H1 (cell line): ENCODE results near the gene RALA. TPM values are rescaled to one million over a fixed set of nuclear protein-coding genes. Genes with fewer than 3 reads are reported as not detected.

Experiments
- SAP30 ChIP-seq: fragments of 300-600 bp; sonication (generic); IDR thresholded peaks from 2 replicates; pipeline ENCODE4 v1.7.1; 2012; ENCODE audit warnings: low read length, moderate library complexity, mild to moderate bottlenecking, inconsistent platforms; ENCODE audit not compliant: insufficient read depth, insufficient replicate concordance
- polyA plus RNA-seq, 7 experiments: library from polyadenylated mRNA; depleted of rRNA in 3 of 7; stranded (reverse) in 5 of 7; unstranded in 2 of 7; fragments of >200 nt in 5 of 7; fragments of 200-250 nt in 2 of 7; gene quantifications; 1 replicate in 5 of 7; 2 replicates in 1 of 7; 4 replicates in 1 of 7; pipeline versions ENCODE4 v1.2.1 to v1.2.3, GENCODE V29; 2011 to 2013; ENCODE audit warnings: missing spikeins in 2 of 7, mixed read lengths in 2 of 7
- total RNA-seq: library from RNA; stranded (reverse); fragmentation: NEBNext Ultra II Directional; extraction: Animal tissue kit (Norgen Biotek cat#: 25700); gene quantifications from 2 replicates; pipeline ENCODE4 v1.2.1, GENCODE V29; 2021
- TF ChIP-seq, protein P1 (sequence below): fragments of 300-600 bp; sonication (generic); IDR thresholded peaks from 2 replicates; pipeline ENCODE4 v1.7.1; 2012; ENCODE audit warnings: low read length, moderate library complexity, mild to moderate bottlenecking, inconsistent platforms; ENCODE audit not compliant: insufficient replicate concordance

RALA gene
- total and polyA plus RNA-seq, 2 of the 8 experiments (the other 6 are each of a cell fraction or from before 2014, with no cell fraction given) = 24.1 to 72.8 TPM

- TF ChIP-seq, protein P1, sequence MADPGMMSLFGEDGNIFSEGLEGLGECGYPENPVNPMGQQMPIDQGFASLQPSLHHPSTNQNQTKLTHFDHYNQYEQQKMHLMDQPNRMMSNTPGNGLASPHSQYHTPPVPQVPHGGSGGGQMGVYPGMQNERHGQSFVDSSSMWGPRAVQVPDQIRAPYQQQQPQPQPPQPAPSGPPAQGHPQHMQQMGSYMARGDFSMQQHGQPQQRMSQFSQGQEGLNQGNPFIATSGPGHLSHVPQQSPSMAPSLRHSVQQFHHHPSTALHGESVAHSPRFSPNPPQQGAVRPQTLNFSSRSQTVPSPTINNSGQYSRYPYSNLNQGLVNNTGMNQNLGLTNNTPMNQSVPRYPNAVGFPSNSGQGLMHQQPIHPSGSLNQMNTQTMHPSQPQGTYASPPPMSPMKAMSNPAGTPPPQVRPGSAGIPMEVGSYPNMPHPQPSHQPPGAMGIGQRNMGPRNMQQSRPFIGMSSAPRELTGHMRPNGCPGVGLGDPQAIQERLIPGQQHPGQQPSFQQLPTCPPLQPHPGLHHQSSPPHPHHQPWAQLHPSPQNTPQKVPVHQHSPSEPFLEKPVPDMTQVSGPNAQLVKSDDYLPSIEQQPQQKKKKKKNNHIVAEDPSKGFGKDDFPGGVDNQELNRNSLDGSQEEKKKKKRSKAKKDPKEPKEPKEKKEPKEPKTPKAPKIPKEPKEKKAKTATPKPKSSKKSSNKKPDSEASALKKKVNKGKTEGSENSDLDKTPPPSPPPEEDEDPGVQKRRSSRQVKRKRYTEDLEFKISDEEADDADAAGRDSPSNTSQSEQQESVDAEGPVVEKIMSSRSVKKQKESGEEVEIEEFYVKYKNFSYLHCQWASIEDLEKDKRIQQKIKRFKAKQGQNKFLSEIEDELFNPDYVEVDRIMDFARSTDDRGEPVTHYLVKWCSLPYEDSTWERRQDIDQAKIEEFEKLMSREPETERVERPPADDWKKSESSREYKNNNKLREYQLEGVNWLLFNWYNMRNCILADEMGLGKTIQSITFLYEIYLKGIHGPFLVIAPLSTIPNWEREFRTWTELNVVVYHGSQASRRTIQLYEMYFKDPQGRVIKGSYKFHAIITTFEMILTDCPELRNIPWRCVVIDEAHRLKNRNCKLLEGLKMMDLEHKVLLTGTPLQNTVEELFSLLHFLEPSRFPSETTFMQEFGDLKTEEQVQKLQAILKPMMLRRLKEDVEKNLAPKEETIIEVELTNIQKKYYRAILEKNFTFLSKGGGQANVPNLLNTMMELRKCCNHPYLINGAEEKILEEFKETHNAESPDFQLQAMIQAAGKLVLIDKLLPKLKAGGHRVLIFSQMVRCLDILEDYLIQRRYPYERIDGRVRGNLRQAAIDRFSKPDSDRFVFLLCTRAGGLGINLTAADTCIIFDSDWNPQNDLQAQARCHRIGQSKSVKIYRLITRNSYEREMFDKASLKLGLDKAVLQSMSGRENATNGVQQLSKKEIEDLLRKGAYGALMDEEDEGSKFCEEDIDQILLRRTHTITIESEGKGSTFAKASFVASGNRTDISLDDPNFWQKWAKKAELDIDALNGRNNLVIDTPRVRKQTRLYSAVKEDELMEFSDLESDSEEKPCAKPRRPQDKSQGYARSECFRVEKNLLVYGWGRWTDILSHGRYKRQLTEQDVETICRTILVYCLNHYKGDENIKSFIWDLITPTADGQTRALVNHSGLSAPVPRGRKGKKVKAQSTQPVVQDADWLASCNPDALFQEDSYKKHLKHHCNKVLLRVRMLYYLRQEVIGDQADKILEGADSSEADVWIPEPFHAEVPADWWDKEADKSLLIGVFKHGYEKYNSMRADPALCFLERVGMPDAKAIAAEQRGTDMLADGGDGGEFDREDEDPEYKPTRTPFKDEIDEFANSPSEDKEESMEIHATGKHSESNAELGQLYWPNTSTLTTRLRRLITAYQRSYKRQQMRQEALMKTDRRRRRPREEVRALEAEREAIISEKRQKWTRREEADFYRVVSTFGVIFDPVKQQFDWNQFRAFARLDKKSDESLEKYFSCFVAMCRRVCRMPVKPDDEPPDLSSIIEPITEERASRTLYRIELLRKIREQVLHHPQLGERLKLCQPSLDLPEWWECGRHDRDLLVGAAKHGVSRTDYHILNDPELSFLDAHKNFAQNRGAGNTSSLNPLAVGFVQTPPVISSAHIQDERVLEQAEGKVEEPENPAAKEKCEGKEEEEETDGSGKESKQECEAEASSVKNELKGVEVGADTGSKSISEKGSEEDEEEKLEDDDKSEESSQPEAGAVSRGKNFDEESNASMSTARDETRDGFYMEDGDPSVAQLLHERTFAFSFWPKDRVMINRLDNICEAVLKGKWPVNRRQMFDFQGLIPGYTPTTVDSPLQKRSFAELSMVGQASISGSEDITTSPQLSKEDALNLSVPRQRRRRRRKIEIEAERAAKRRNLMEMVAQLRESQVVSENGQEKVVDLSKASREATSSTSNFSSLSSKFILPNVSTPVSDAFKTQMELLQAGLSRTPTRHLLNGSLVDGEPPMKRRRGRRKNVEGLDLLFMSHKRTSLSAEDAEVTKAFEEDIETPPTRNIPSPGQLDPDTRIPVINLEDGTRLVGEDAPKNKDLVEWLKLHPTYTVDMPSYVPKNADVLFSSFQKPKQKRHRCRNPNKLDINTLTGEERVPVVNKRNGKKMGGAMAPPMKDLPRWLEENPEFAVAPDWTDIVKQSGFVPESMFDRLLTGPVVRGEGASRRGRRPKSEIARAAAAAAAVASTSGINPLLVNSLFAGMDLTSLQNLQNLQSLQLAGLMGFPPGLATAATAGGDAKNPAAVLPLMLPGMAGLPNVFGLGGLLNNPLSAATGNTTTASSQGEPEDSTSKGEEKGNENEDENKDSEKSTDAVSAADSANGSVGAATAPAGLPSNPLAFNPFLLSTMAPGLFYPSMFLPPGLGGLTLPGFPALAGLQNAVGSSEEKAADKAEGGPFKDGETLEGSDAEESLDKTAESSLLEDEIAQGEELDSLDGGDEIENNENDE = peak; percentile 91
- TF ChIP-seq SAP30 = no peak
Measured at GRCh38 chr7:39666562-39666961, 43.2 kb downstream of the RALA start (continued).
